ENCODE results near the gene TMEM184B. TPM values are rescaled to one million over a fixed set of nuclear protein-coding genes. Genes with fewer than 3 reads are reported as not detected.

The TMEM184B gene
- total RNA-seq, 2 donors from 2014 or later, result 55.4 to 57.6 TPM

- Mint-ChIP-seq H3K4me1 (peaks cover 22% of the 10 kb centered on the region), H3K27me3 (ENCODE audit: insufficient read depth) (no peaks in the 10 kb centered on the region), H3K27ac (peak overlapping the region; percentile 52), H3K9me3 (no peaks in the 10 kb centered on the region), H3K4me3 (no peak overlapping the region), H3K36me3 (ENCODE audit: low read depth) (peaks cover 14% of the 10 kb centered on the region)
- no peaks in the 10 kb centered on the region for H3K9me3 ChIP-seq (ENCODE audit: control insufficient read depth, low read length)
- no peaks in the 10 kb centered on the region for H3K27me3 ChIP-seq (ENCODE audit: control insufficient read depth, insufficient read depth, low read length, poor library complexity, severe bottlenecking)
- 96 to 98% methylated on average over 7 to 8 of the region's 8 CpGs for WGBS, 2 experiments (ENCODE audit: insufficient coverage in 1 of 2, insufficient read length in 1 of 2)
- no peak for TF ChIP-seq CTCF (conservative IDR thresholded peaks at IDR 0.05)
- H3K4me3 ChIP-seq (ENCODE audit: low read length), result no peak overlapping the region
- no peak overlapping the region for H3K27ac ChIP-seq (ENCODE audit: low read depth, low read length)
- H3K9ac ChIP-seq (ENCODE audit: extremely low read depth, low read length, poor library complexity, severe bottlenecking), result no peak overlapping the region
- no peak for DNase-seq
- peaks cover 3% of the 10 kb centered on the region for H3K4me1 ChIP-seq (ENCODE audit: control insufficient read depth, insufficient read depth, low read length)
- peaks cover 10% of the 10 kb centered on the region for H3K36me3 ChIP-seq (ENCODE audit: control insufficient read depth, insufficient read depth, low read length)
Observed at GRCh38 chr22:38259370-38259769, 13.4 kb downstream of the TMEM184B start.

- H3K9me3 Mint-ChIP-seq, result no peaks in the 10 kb centered on the region
- Histone ChIP-seq H3K27ac (ENCODE audit: low read depth, low read length) (no peak overlapping the region), H3K27me3 (ENCODE audit: control insufficient read depth, insufficient read depth, low read length, poor library complexity, severe bottlenecking) (no peaks in the 10 kb centered on the region), H3K9ac (ENCODE audit: extremely low read depth, low read length, poor library complexity, severe bottlenecking) (no peak overlapping the region), H3K4me3 (ENCODE audit: low read length) (no peak overlapping the region), H3K4me1 (ENCODE audit: control insufficient read depth, insufficient read depth, low read length) (peaks cover 3% of the 10 kb centered on the region), H3K9me3 (ENCODE audit: control insufficient read depth, low read length) (no peaks in the 10 kb centered on the region), H3K36me3 (ENCODE audit: control insufficient read depth, insufficient read depth, low read length) (peaks cover 5% of the 10 kb centered on the region)
- no peak overlapping the region for H3K4me3 Mint-ChIP-seq
- DNase-seq, result no peak
- peak overlapping the region; percentile 52 for H3K27ac Mint-ChIP-seq
- no peak for TF ChIP-seq CTCF (conservative IDR thresholded peaks at IDR 0.05)
- peaks cover 22% of the 10 kb centered on the region for H3K4me1 Mint-ChIP-seq
- no peaks in the 10 kb centered on the region for H3K27me3 Mint-ChIP-seq (ENCODE audit: insufficient read depth)
- WGBS, 2 experiments (ENCODE audit: insufficient coverage in 1 of 2, insufficient read length in 1 of 2), result 85 to 90% methylated on average over 3 to 8 of the region's 8 CpGs
- peaks cover 10% of the 10 kb centered on the region for H3K36me3 Mint-ChIP-seq (ENCODE audit: low read depth)
Observed at GRCh38 chr22:38258895-38259294, 13.9 kb downstream of the TMEM184B start.

- H3K4me1 ChIP-seq (ENCODE audit: control insufficient read depth, insufficient read depth, low read length), result peaks cover 3% of the 10 kb centered on the region
- no peak overlapping the region for H3K4me3 ChIP-seq (ENCODE audit: low read length)
- 73 to 80% methylated on average over 2 of the region's 4 CpGs for WGBS, 2 experiments (ENCODE audit: insufficient coverage in 1 of 2, insufficient read length in 1 of 2)
- H3K9me3 Mint-ChIP-seq, result no peaks in the 10 kb centered on the region
- no peak overlapping the region for H3K27ac Mint-ChIP-seq
- H3K36me3 ChIP-seq (ENCODE audit: control insufficient read depth, insufficient read depth, low read length), result no peaks in the 10 kb centered on the region
- DNase-seq, result peak; percentile 66
- no peaks in the 10 kb centered on the region for H3K9me3 ChIP-seq (ENCODE audit: control insufficient read depth, low read length)
- no peak overlapping the region for H3K27ac ChIP-seq (ENCODE audit: low read depth, low read length)
- H3K4me1 Mint-ChIP-seq, result peaks cover 22% of the 10 kb centered on the region
- H3K27me3 Mint-ChIP-seq (ENCODE audit: insufficient read depth), result no peaks in the 10 kb centered on the region
- no peaks in the 10 kb centered on the region for H3K36me3 Mint-ChIP-seq (ENCODE audit: low read depth)
- H3K27me3 ChIP-seq (ENCODE audit: control insufficient read depth, insufficient read depth, low read length, poor library complexity, severe bottlenecking), result no peaks in the 10 kb centered on the region
- no peak overlapping the region for H3K9ac ChIP-seq (ENCODE audit: extremely low read depth, low read length, poor library complexity, severe bottlenecking)
- peak; percentile 31 for TF ChIP-seq CTCF (conservative IDR thresholded peaks at IDR 0.05)
- no peak overlapping the region for H3K4me3 Mint-ChIP-seq
Observed at GRCh38 chr22:38257650-38258250, 15.1 kb downstream of the TMEM184B start.
